ENCODE results near the gene AK1. TPM values are rescaled to one million over a fixed set of nuclear protein-coding genes. Genes with fewer than 3 reads are reported as not detected.

AK1 gene
- total and polyA plus RNA-seq, 2 of the 8 experiments (the other 6 are each of a cell fraction or from before 2014, with no cell fraction given) = 37.9 to 39.2 TPM

DNA sequence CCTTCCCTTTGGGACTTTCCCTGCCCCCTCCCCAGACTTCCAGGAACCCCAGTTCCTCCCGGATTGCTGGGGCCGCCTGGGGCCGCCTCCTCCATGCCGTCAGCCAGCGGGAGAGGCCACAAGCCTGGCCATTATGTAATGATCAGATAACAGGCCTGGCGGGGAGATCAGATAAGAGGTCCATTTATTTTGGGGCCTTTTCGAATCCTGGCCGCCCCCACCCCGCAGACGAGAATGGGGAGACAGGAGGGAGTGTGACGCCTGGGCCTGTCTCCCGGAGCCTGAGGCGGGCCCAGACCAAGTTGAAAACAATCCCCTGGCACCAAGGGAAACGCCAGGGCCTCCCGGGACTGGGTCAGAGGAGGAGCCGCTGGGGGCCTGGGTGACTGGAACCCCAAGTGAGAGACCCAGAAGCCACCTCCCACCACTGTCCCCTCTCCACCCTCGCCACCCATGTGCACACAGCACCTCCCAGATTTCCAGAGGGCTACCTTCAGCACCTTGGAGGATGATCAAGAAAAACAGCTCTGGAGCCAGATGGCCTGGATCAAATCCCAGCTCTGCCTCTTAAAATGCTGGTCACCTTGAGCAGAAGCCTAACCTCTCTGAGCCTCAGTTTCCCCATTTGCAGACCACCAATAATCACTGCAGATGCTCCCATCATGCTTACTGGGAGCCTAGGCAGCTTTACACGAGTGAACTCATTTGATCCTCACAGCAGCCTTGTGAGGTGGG, 30.9 kb downstream of the AK1 start:
- H2BK15ac ChIP-seq (ENCODE audit: low read length) = no peak overlapping the region
- no peak overlapping the region for H3K18ac ChIP-seq (ENCODE audit: extremely low read depth, low read length)
- no peak for FAIRE-seq
- H3K4me2 ChIP-seq (ENCODE audit: insufficient read depth in 1 of 2, low read depth in 2 of 2, low read length in 2 of 2) = no peak overlapping the region
- no peak overlapping the region for H2BK20ac ChIP-seq (ENCODE audit: low read length)
- no peak overlapping the region for H2BK5ac ChIP-seq (ENCODE audit: low read depth, low read length)
- peaks cover 0 to 8% (median 5%) of the 10 kb centered on the region in 4 experiments; a peak in 6 of 7 replicates for H3K4me1 ChIP-seq (replicated peaks in 1 of 4; ENCODE audit: control insufficient read depth in 3 of 4, insufficient read depth in 4 of 4, low read length in 3 of 4)
- peak overlapping the region; percentile 7 for H4K5ac ChIP-seq (ENCODE audit: insufficient read length, low read depth, low read length)
- no peak overlapping the region; the same call in 1 of the 2 replicates for H2AFZ ChIP-seq (ENCODE audit: low read length)
- WGBS, 2 experiments (ENCODE audit: extremely low coverage in 1 of 2, insufficient coverage in 1 of 2, insufficient read length in 1 of 2, insufficient replicate concordance in 2 of 2, low coverage in 1 of 2, low lambda C conversion rate in 2 of 2, missing lambda C conversion rate in 1 of 2) = 89% methylated on average over 18 of the region's 18 CpGs; no CpG with 5 or more reads in 1 of the 2 experiments
- no peak overlapping the region for H3K14ac ChIP-seq (ENCODE audit: insufficient read length)
- no peaks in the 10 kb centered on the region for H3K36me3 ChIP-seq (ENCODE audit: control insufficient read depth in 2 of 4, insufficient read depth in 4 of 4, low read length in 3 of 4)
- no peaks in the 10 kb centered on the region for H3K79me1 ChIP-seq (ENCODE audit: low read depth, low read length)
- peak overlapping the region; percentile 80; the same call in 1 of the 2 replicates for H2BK12ac ChIP-seq (ENCODE audit: low read depth, low read length)
- H3K4ac ChIP-seq (replicated peaks; ENCODE audit: insufficient read length, low read depth, low read length) = no peak overlapping the region
- ChIA-PET POLR2A (ENCODE audit: partially characterized antibody) (interaction anchor here (1.1 to 1.9 kb wide), 2 partner anchors 19 to 39 kb away, joined by 3 to 5 read pairs; no protein-coding TSS in a partner anchor), CTCF (ENCODE audit: partially characterized antibody) (interaction anchor here (0.9 to 2.0 kb wide), 5 partner anchors 10 to 36 kb away, joined by 3 to 9 read pairs (median 4); no protein-coding TSS in a partner anchor)
- H4K91ac ChIP-seq (replicated peaks; ENCODE audit: insufficient read length, low read length) = no peak overlapping the region
- no peaks in the 10 kb centered on the region; a peak in 1 of 7 replicates for H3K27me3 ChIP-seq (replicated peaks in 1 of 4; ENCODE audit: control insufficient read depth in 3 of 4, extremely low read depth in 1 of 4, insufficient read depth in 3 of 4, low read length in 3 of 4)
- H3K23ac ChIP-seq (ENCODE audit: insufficient read length) = no peak overlapping the region
- H3K23me2 ChIP-seq (ENCODE audit: low read depth, low read length) = no peaks in the 10 kb centered on the region
- H2BK120ac ChIP-seq (replicated peaks; ENCODE audit: low read depth, low read length) = no peak overlapping the region
- no peaks in the 10 kb centered on the region for H3K9me3 ChIP-seq (ENCODE audit: insufficient read depth in 2 of 2, low read depth in 1 of 2, low read length in 1 of 2)
- H3K4me3 ChIP-seq (ENCODE audit: extremely low read depth in 1 of 4, insufficient read depth in 2 of 4, low read depth in 3 of 4, low read length in 4 of 4) = no peak overlapping the region
- H3K79me2 ChIP-seq (ENCODE audit: control insufficient read depth in 1 of 2, insufficient read depth in 2 of 2, low read length in 2 of 2) = no peaks in the 10 kb centered on the region
- no peak overlapping the region; the same call in 1 of the 2 replicates for H4K8ac ChIP-seq (ENCODE audit: extremely low read depth, insufficient read depth, low read length)
- no peak overlapping the region for H3K9ac ChIP-seq (replicated peaks in 1 of 4; ENCODE audit: extremely low read depth in 1 of 4, low read depth in 3 of 4, low read length in 3 of 4)
- no peak overlapping the region for H3K27ac ChIP-seq (ENCODE audit: low read depth, low read length)
- H2AK5ac ChIP-seq (ENCODE audit: low read depth, low read length) = no peak overlapping the region
- DNase-seq (ENCODE audit: low read depth in 1 of 2, low spot score in 2 of 2) = no peak
- H4K20me1 ChIP-seq (replicated peaks in 1 of 2; ENCODE audit: control insufficient read depth in 1 of 2, insufficient read depth in 2 of 2, low read length in 2 of 2) = no peaks in the 10 kb centered on the region
- no peak overlapping the region for H3K56ac ChIP-seq (replicated peaks; ENCODE audit: insufficient read length, low read depth, low read length)
- TF ChIP-seq HDAC6 (IDR thresholded peaks at IDR 0.05; ENCODE audit: low read depth, low read length) (no peak), POLR2A (IDR thresholded peaks at IDR 0.05; ENCODE audit: control extremely low read depth in 1 of 2, low read depth in 2 of 2, low read length in 2 of 2) (no peak), CBX5 (IDR thresholded peaks at IDR 0.05; ENCODE audit: low read depth, low read length) (no peak), SP4 (IDR thresholded peaks at IDR 0.05; ENCODE audit: low read length) (no peak), SIN3A (conservative IDR thresholded peaks at IDR 0.05 in 1 of 2, IDR thresholded peaks at IDR 0.05 in 1 of 2; ENCODE audit: low read depth in 1 of 2, low read length in 2 of 2) (no peak), TAF7 (optimal IDR thresholded peaks at IDR 0.05; ENCODE audit: borderline replicate concordance, low read depth, low read length) (no peak), MAFK (IDR thresholded peaks at IDR 0.05; ENCODE audit: low read depth, low read length) (no peak), JUN (IDR thresholded peaks at IDR 0.05; ENCODE audit: low read depth, low read length) (no peak), JUND (IDR thresholded peaks at IDR 0.05; ENCODE audit: low read length) (no peak), HDAC2 (IDR thresholded peaks at IDR 0.05; ENCODE audit: borderline replicate concordance in 1 of 2, low read depth in 2 of 2, low read length in 2 of 2) (no peak)
- TF ChIP-seq, protein P1, sequence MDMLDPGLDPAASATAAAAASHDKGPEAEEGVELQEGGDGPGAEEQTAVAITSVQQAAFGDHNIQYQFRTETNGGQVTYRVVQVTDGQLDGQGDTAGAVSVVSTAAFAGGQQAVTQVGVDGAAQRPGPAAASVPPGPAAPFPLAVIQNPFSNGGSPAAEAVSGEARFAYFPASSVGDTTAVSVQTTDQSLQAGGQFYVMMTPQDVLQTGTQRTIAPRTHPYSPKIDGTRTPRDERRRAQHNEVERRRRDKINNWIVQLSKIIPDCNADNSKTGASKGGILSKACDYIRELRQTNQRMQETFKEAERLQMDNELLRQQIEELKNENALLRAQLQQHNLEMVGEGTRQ (IDR thresholded peaks at IDR 0.05; ENCODE audit: low read length) = no peak

All from H1 (cell line).